ENCODE data around the gene TAPT1. TPM values are rescaled to one million over a fixed set of nuclear protein-coding genes. Genes with fewer than 3 reads are reported as not detected.

TAPT1 gene
- total and polyA plus RNA-seq, 2 experiments from 2014 or later: 3.6 to 9.9 TPM

GRCh38 chr4:16230308-16230707, 4.0 kb upstream of the TAPT1 start (continued):
- TF ChIP-seq CTCF (conservative IDR thresholded peaks at IDR 0.05; ENCODE audit: low read depth in 2 of 2) (no peak), STAT1 (IDR thresholded peaks at IDR 0.05; ENCODE audit: unreplicated experiment) (no peak), ETS1 (IDR thresholded peaks at IDR 0.05) (no peak), ZNF331 (CRISPR knock-in tag; IDR thresholded peaks at IDR 0.05; ENCODE audit: low read depth) (no peak), NANOG (IDR thresholded peaks at IDR 0.05; ENCODE audit: borderline replicate concordance) (no peak)

GRCh38 chr4:16229604-16230003, 3.3 kb upstream of the TAPT1 start:
- H3K4me1 Mint-ChIP-seq: peaks cover 46% of the 10 kb centered on the region
- Histone ChIP-seq H3K27ac (ENCODE audit: low read depth) (no peak overlapping the region), H3K79me2 (replicated peaks; ENCODE audit: insufficient read depth) (peaks cover 8% of the 10 kb centered on the region; the same call in 1 of the 2 replicates), H3K4me2 (no peak overlapping the region), H3K4me1 (ENCODE audit: insufficient read depth) (peaks cover 31% of the 10 kb centered on the region), H3F3A (replicated peaks; ENCODE audit: low read depth) (no peaks in the 10 kb centered on the region), H4K20me1 (replicated peaks; ENCODE audit: insufficient read depth) (no peaks in the 10 kb centered on the region), H3K9me2 (ENCODE audit: insufficient read depth) (no peaks in the 10 kb centered on the region), H3K4me3 (no peak overlapping the region), H3K36me3 (ENCODE audit: insufficient read depth) (no peaks in the 10 kb centered on the region), H2AFZ (no peak overlapping the region), H3K27me3 (ENCODE audit: insufficient read depth) (no peaks in the 10 kb centered on the region)
- no peak for DNase-seq (ENCODE audit: low spot score)
- no peak overlapping the region for H3K4me3 Mint-ChIP-seq
- H3K36me3 Mint-ChIP-seq (ENCODE audit: low read depth): no peaks in the 10 kb centered on the region
- H3K27me3 Mint-ChIP-seq (ENCODE audit: insufficient read depth, low read depth, poor library complexity): peaks cover 16% of the 10 kb centered on the region
- H3K9me3 Mint-ChIP-seq: no peaks in the 10 kb centered on the region
- no peak for ATAC-seq
- H3K27ac Mint-ChIP-seq: no peak overlapping the region
- no peak for TF ChIP-seq ZNF462 (CRISPR knock-in tag; IDR thresholded peaks at IDR 0.05)
- no peak for TF ChIP-seq EZH2 (IDR thresholded peaks at IDR 0.05; ENCODE audit: low read depth, unreplicated experiment)
- TF ChIP-seq STAT1 (IDR thresholded peaks at IDR 0.05; ENCODE audit: unreplicated experiment): no peak
- no peak for TF ChIP-seq REST (IDR thresholded peaks at IDR 0.05; ENCODE audit: unreplicated experiment)
- TF ChIP-seq POLR2AphosphoS5 (IDR thresholded peaks at IDR 0.05; ENCODE audit: low read depth): no peak
- no peak for TF ChIP-seq EZH2phosphoT487 (IDR thresholded peaks at IDR 0.05; ENCODE audit: unreplicated experiment)
- no peak for TF ChIP-seq CTCF (conservative IDR thresholded peaks at IDR 0.05; ENCODE audit: low read depth in 2 of 2)

All from GM23338 (cell line).